Measurements from ENCODE around the gene PCDHA1.

- TF ChIP-seq, protein P1, sequence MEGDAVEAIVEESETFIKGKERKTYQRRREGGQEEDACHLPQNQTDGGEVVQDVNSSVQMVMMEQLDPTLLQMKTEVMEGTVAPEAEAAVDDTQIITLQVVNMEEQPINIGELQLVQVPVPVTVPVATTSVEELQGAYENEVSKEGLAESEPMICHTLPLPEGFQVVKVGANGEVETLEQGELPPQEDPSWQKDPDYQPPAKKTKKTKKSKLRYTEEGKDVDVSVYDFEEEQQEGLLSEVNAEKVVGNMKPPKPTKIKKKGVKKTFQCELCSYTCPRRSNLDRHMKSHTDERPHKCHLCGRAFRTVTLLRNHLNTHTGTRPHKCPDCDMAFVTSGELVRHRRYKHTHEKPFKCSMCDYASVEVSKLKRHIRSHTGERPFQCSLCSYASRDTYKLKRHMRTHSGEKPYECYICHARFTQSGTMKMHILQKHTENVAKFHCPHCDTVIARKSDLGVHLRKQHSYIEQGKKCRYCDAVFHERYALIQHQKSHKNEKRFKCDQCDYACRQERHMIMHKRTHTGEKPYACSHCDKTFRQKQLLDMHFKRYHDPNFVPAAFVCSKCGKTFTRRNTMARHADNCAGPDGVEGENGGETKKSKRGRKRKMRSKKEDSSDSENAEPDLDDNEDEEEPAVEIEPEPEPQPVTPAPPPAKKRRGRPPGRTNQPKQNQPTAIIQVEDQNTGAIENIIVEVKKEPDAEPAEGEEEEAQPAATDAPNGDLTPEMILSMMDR (IDR thresholded peaks at IDR 0.05; ENCODE audit: low read depth, low read length, poor library complexity, severe bottlenecking) = no peak
- no peak for TF ChIP-seq EZH2phosphoT487 (IDR thresholded peaks at IDR 0.05; ENCODE audit: borderline replicate concordance, low read length)
Observed at GRCh38 chr5:140795259-140795641, 9.3 kb downstream of the PCDHA1 start.

Data from DOHH2 (cell line).